Lung (tissue), 12 donors: ENCODE data around the gene CAPRIN2. TPM values are rescaled to one million over a fixed set of nuclear protein-coding genes. Genes with fewer than 3 reads are reported as not detected.
A peak's percentile ranks its signal among the peaks of the same experiment; 100 is the strongest.

ENCODE experiments used
- ATAC-seq: fragments of 200-7000 bp; cut with Tn5 transposase; one replicate; pipeline ENCODE4 v1.9.1; 2020; ENCODE audit warnings: moderate number of reproducible peaks; ENCODE audit not compliant: insufficient read depth, low FRiP score
- DNase-seq, 3 donors: peaks; one replicate each; pipeline ENCODE4 v3.0.0-alpha.2; 2013 to 2017
- H3K27ac ChIP-seq, 2 donors: one replicate each; pipeline ENCODE4 v1.5.1; 2013; ENCODE audit warnings: mild to moderate bottlenecking in 2 of 2, moderate library complexity in 2 of 2, control low read depth in 1 of 2, inconsistent platforms in 1 of 2, low read depth in 1 of 2, low read length in 1 of 2
- H3K27me3 ChIP-seq, 3 donors: one replicate each; pipeline ENCODE4 v1.5.1; 2013; ENCODE audit warnings: low read length in 2 of 3; ENCODE audit not compliant: control insufficient read depth in 3 of 3, insufficient read depth in 3 of 3
- H3K36me3 ChIP-seq, 4 donors: one replicate each; pipeline ENCODE4 v1.5.1; 2013; ENCODE audit warnings: low read length in 4 of 4, mild to moderate bottlenecking in 1 of 4, moderate library complexity in 1 of 4; ENCODE audit not compliant: control insufficient read depth in 4 of 4, insufficient read depth in 4 of 4
- H3K4me1 ChIP-seq, 5 donors: one replicate each; pipeline ENCODE4 v1.5.1; 2013; ENCODE audit warnings: low read length in 5 of 5, mild to moderate bottlenecking in 2 of 5, moderate library complexity in 1 of 5; ENCODE audit not compliant: control insufficient read depth in 5 of 5, insufficient read depth in 5 of 5
- H3K4me3 ChIP-seq: one replicate; pipeline ENCODE4 v1.5.1; 2013; ENCODE audit warnings: mild to moderate bottlenecking, control low read depth, moderate library complexity
- H3K9ac ChIP-seq, 2 donors: one replicate each; pipeline ENCODE4 v1.5.1; 2013; ENCODE audit warnings: low read length in 2 of 2, control low read depth in 1 of 2; ENCODE audit not compliant: insufficient read depth in 1 of 2
- H3K9me3 ChIP-seq, 4 donors: one replicate each; pipeline ENCODE4 v1.5.1; 2013; ENCODE audit warnings: low read length in 3 of 4, mild to moderate bottlenecking in 1 of 4, moderate library complexity in 1 of 4; ENCODE audit not compliant: control insufficient read depth in 4 of 4, insufficient read depth in 3 of 4
- CTCF ChIP-seq: IDR thresholded peaks from 2 replicates; pipeline ENCODE4 v1.5.1; 2012; ENCODE audit warnings: mild to moderate bottlenecking; ENCODE audit errors: control extremely low read depth, extremely low read depth
- WGBS, 2 donors: extraction: QIAGEN DNeasy Blood & Tissue Kit; methylation state at CpG; one replicate each; pipeline ENCODE4 v1.1.7; 2013; 5-methylcytosine and 5-hydroxymethylcytosine counted together
- polyA plus RNA-seq, 2 donors: library from polyadenylated mRNA; stranded (reverse); fragments of 200-250 nt; gene quantifications; one replicate each; pipeline ENCODE4 v1.2.1, GENCODE V29; 2013
- total RNA-seq, 2 donors: library from RNA; depleted of rRNA in 1 of 2; stranded (reverse); fragments of >200 nt in 1 of 2; gene quantifications; one replicate each; pipeline ENCODE4 v1.2.1, GENCODE V29; 2014 to 2021
- donor health status: control.
- donor health status: control.
- donor health status: Bipolar disorder and iron deficiency.
- donor health status: healthy.
- donor health status: DM: yes; HTN: yes; CAD: no.

The CAPRIN2 gene
- total and polyA plus RNA-seq, 4 donors = 8.2 to 43.5 (median 16.9) TPM

- ATAC-seq (no peak), DNase-seq (no peak)
- Histone ChIP-seq H3K4me1 (no peaks in the 10 kb centered on the region), H3K9me3 (no peaks in the 10 kb centered on the region), H3K27me3 (no peaks in the 10 kb centered on the region), H3K27ac (no peak overlapping the region), H3K4me3 (no peak overlapping the region), H3K36me3 (no peaks in the 10 kb centered on the region), H3K9ac (no peak overlapping the region)
- no peak for TF ChIP-seq CTCF
- 82 to 85% methylated on average over 2 of the region's 2 CpGs for WGBS, 2 donors
Measured at GRCh38 chr12:30769802-30770201, 15.1 kb upstream of the CAPRIN2 start.

- no peak for TF ChIP-seq CTCF
- no peak overlapping the region for H3K4me3 ChIP-seq
- ATAC-seq (no peak), DNase-seq (no peak)
- H3K9ac ChIP-seq = no peak overlapping the region
- H3K36me3 ChIP-seq = no peaks in the 10 kb centered on the region
- no peaks in the 10 kb centered on the region for H3K4me1 ChIP-seq
- H3K27ac ChIP-seq = no peak overlapping the region
- WGBS, 2 donors = 77 to 85% methylated on average over 2 of the region's 2 CpGs
- no peaks in the 10 kb centered on the region for H3K27me3 ChIP-seq
- H3K9me3 ChIP-seq = no peaks in the 10 kb centered on the region
Measured at GRCh38 chr12:30764251-30764650, 9.5 kb upstream of the CAPRIN2 start.

GRCh38 chr12:30763053-30763452, 8.3 kb upstream of the CAPRIN2 start:
- 61 to 92% methylated on average over 3 of the region's 3 CpGs for WGBS, 2 donors
- DNase-seq = peak in 1 of 3 donors; percentile 3
- H3K27ac ChIP-seq = no peak overlapping the region
- no peaks in the 10 kb centered on the region for H3K36me3 ChIP-seq
- no peak overlapping the region for H3K4me3 ChIP-seq
- H3K4me1 ChIP-seq = no peaks in the 10 kb centered on the region
- H3K9me3 ChIP-seq = no peaks in the 10 kb centered on the region
- no peak overlapping the region for H3K9ac ChIP-seq
- no peak for ATAC-seq
- no peak for TF ChIP-seq CTCF
- H3K27me3 ChIP-seq = no peaks in the 10 kb centered on the region

GRCh38 chr12:30761730-30762129, 7.0 kb upstream of the CAPRIN2 start:
- H3K4me3 ChIP-seq = no peak overlapping the region
- ATAC-seq (no peak), DNase-seq (no peak)
- H3K9me3 ChIP-seq = no peaks in the 10 kb centered on the region
- no peak overlapping the region for H3K27ac ChIP-seq
- no peaks in the 10 kb centered on the region for H3K27me3 ChIP-seq
- no peak overlapping the region for H3K9ac ChIP-seq
- no peaks in the 10 kb centered on the region for H3K4me1 ChIP-seq
- TF ChIP-seq CTCF = no peak
- H3K36me3 ChIP-seq = no peaks in the 10 kb centered on the region
- 97 to 98% methylated on average over 2 of the region's 2 CpGs for WGBS, 2 donors
